G401.6 (cell line): ENCODE measurements around the gene NUBPL.
A peak's percentile ranks its signal among the peaks of the same experiment; 100 is the strongest.
"Not testable (repeated sequence)": the region's sequence is repeated elsewhere in the genome, so short reads cannot be mapped to it uniquely, and the experiment has no call there.

Experiments used
- FAIRE-seq: peaks from 2 replicates; lab custom pipeline; 2012; peaks lifted over from hg19 to GRCh38; lab: Jason Lieb, UNC

NUBPL gene

DNA sequence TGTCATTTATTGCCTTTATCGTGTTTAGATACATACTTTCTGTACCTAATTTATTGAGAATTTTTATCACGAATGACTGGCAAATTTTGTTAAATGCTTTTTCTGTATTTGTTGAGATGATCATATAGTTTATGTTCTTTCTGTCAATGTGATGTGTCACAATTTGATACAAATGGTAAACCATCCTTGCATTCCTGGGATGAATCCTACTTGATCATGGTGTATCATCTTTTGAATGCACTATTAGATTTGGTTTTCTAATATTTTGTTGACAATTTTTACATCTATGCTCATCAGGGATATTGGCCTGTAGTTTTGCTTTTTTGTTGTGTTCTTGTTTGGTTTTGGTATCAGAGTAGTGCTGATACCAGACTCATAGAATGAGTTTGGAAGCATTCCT is 185.1 kb downstream of the NUBPL start:
- no peak for FAIRE-seq

DNA sequence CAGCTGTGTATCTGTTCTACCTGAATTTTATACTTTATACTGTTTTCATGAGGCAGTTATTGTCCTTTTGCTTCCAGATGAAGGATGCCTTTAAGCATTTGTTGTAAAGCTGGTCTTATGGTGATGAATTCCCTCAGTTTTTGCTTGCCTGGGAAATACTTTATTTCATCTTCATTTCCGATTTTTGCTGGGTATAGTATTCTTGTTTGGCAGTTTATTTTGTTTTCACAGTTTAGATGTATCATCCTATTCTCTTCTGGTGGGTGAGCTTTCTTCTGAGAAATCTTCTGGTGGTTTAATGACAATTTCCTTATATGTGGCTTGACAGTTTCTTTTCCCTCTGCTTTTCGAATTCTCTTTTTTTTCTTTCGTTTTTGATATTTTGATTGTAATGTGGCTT is 188.1 kb downstream of the NUBPL start:
- no peak for FAIRE-seq

DNA sequence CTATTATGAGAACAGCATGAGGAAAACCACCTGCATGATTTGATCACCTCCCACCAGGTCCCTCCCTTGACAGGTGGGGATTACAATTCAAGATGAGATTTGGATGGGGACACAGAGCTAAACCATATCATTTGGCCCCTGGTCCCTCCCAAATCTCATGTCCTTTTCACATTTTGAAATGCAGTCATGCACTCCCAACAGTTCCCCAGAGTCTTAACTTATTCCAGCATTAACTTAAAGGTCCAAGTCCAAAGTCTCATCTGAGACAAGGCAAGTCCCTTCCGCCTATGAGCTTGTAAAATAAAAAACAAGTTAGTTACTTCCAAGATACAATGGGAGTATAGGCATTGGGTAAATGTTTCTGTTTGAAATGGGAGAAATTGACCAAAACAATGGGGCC is 189.8 kb downstream of the NUBPL start:
- not testable (repeated sequence) for FAIRE-seq

DNA sequence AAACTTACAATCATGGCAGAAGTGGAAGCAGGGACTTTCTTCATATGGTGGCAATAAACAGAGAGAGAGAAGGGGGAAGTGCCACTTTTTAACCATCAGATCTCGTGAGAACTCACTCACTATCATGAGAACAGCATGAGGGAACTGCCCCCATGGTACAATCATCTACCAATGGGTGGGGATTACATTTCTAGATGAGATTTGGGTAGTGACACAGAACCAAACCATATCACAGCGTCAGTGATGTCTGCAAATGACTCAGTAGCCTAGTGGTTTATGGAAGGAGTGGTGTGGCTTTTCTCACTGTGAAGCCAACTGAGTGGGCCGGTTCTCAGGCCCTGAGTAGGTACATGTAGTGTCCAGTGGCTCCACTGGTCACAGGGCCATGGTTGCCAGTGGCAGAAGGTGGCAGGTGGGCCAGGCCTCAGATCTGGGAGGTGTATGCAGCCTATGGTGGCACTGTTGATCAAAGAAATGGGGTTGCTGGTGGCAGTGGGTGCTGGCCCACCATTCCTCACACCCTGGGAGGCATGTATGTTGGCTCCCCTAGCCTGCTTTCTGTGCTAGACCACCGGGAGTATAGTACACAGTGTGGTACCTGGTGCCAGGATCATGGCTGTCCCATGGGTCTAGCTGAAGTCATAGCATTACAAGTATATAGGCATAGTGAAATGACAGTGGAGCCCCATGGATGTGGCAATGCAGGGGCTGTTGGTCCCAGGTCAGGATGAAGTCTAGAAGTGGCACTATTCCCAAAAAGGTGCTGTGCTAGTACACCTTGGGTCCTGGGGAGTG is 191.9 kb downstream of the NUBPL start:
- FAIRE-seq, result no peak

DNA sequence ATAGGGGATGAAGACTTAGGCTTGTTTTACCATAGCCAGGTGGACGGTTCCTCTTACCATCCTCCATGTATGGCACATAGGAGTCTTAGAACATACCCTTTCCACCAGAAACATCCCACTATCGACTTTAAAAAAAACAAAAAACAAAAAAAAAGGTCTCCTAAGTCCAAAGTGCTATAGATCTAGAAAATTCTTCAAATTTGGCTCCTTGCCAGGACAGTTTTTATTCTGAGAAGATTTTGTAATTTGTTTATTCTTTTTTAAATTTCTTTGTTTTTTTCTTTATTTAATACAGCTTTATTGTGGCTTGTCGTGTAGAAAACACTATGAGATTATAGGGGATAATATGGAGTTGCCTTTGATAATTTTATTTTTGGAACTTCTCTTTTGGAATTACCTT is 197.7 kb downstream of the NUBPL start:
- FAIRE-seq, result no peak

- FAIRE-seq, result no peak
Measured at GRCh38 chr14:31760277-31760676, 199.1 kb downstream of the NUBPL start.

- peak; percentile 11 for FAIRE-seq
Measured at GRCh38 chr14:31761325-31761724, 200.1 kb downstream of the NUBPL start.

DNA sequence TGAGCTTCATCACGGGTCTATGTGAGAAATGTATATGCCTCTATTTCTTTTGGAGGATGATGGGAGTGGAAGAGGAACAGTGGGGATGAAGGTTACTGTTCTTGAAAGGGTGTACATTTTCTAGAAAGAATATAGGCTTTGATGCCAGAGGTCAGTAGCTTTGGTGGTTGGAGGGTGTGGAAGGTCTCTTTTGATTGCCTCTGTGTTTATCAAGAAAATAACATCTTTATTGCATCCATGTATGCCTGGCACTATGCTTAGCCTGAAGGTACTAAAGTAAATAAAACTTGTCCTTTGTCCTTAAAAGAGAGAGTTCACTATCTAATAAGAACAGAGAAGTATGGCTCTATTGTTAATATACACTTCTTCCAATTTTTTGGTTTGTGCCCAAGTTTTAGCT is 201.8 kb downstream of the NUBPL start:
- FAIRE-seq, result no peak

- no peak for FAIRE-seq
Measured at GRCh38 chr14:31766315-31766892, 205.2 kb downstream of the NUBPL start.

GRCh38 chr14:31768355-31768754 is 207.2 kb downstream of the NUBPL start:
- FAIRE-seq, result no peak

DNA sequence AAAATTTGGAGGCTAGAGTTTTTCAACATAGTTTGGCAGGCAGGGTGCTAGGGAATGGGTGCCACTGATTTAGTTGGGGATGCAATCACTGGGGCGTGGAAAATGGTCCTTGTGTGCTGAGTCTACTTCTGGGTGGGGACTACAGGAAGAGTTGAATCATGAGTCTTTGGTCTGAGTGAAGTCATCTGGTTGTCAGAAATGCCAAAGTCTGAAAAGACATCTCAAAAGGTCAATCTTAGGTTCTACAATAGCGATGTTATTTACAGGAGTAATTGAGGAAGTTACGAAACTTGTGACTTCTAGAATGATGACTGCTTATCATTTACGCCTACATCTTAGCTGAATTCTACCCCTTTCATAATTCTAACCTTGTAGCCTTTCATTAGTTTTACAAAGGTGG is 209.1 kb downstream of the NUBPL start:
- no peak for FAIRE-seq

- FAIRE-seq, result no peak
Measured at GRCh38 chr14:31774567-31774966, 213.4 kb downstream of the NUBPL start.

DNA sequence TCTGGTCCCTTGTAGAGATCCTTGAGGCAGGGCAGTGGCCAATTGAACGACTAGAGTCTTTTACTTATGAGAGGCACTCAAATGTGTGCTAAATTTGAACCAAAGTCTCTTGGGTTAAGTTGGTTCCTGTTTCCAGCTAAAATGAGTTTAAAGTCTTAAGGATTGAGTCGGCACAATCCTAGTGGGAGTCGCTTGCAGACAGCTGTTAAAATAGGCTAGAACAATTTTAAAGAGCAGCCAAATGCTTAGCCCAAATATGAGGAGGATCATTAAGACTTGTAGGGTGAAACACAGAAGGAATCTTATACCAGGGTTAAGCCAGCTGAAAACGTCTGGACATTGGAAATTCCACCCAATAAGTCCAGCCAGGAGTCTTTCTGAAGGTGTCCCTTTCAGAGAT is 216.1 kb downstream of the NUBPL start:
- FAIRE-seq, result no peak

DNA sequence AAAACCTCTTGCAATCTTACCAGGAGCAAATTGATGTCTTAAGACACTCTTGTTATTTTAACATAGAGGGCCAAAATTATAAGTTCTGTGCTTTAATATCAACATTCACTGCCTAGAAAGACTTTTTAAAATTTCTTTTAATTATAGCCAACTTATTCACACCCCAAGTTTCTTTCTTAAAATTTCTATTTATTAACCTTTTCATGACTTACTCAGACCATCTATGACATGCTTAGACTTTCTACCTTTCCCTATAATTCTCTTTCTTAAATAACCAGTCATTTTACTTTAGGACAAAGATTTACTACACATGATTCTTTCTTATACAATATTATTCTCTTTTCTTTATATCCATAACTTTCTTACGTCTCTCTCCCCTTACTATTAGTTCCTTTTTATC is 220.4 kb downstream of the NUBPL start:
- FAIRE-seq, result peak; percentile 6

- FAIRE-seq, result no peak
Measured at GRCh38 chr14:31785574-31785973, 224.4 kb downstream of the NUBPL start.

GRCh38 chr14:31787377-31787776 is 226.2 kb downstream of the NUBPL start:
- FAIRE-seq, result no peak

- no peak for FAIRE-seq
Measured at GRCh38 chr14:31788340-31788739, 227.1 kb downstream of the NUBPL start.

- no peak for FAIRE-seq
Measured at GRCh38 chr14:31792726-31793125, 231.5 kb downstream of the NUBPL start.

DNA sequence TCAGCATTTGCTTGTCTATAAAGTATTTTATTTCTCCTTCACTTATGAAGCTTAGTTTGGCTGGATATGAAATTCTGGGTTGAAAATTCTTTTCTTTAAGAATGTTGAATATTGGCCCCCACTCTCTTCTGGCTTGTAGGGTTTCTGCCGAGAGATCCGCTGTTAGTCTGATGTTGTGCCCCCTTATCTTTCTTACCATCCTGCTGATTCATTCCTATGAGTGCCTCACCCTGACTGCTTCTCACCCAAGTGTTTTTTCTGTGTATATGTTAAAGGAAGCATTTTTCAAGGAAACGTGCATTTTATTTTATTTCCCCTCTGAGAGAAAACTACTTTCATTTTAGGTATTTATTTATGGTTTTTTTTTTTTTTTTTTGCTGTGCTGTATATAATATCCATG is 236.7 kb downstream of the NUBPL start:
- not testable (repeated sequence) for FAIRE-seq

DNA sequence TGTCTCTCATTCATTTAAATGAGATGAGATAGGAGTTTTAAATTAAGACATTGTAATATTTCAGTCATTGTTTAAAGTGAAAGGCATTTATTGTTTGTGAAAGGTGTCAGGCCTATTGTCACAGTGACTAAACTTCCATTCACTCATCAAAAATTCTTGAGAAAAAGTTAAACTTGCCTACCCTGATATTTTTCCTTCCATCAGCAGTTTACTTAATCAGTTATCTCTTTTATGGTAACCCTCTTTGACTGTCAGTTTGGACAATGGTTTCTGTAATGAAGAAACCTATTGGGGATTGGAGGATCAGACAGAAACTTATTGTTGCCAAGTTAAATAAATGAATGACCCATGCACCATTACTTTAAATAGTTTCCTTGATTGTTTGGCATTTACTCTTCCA is 241.6 kb downstream of the NUBPL start:
- FAIRE-seq, result no peak

DNA sequence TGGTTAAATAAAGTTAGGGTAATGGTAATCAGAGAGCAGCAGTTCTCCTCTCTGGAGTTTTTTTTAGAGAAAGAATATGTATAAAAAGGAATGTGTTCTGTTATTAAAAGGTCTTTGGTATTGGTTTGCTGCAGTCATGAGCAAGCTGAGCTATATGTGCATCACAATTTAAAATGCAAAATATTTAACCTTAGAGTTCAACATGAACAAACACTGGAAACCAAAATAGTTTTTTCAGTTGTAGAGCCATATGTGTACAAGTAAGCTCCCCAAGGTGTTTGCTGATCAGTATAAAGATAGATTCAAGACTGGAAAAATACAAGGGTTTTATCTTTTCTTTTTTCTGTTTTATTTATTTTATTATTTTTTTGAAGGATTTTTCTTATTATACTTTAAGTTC is 245.0 kb downstream of the NUBPL start:
- FAIRE-seq, result no peak

DNA sequence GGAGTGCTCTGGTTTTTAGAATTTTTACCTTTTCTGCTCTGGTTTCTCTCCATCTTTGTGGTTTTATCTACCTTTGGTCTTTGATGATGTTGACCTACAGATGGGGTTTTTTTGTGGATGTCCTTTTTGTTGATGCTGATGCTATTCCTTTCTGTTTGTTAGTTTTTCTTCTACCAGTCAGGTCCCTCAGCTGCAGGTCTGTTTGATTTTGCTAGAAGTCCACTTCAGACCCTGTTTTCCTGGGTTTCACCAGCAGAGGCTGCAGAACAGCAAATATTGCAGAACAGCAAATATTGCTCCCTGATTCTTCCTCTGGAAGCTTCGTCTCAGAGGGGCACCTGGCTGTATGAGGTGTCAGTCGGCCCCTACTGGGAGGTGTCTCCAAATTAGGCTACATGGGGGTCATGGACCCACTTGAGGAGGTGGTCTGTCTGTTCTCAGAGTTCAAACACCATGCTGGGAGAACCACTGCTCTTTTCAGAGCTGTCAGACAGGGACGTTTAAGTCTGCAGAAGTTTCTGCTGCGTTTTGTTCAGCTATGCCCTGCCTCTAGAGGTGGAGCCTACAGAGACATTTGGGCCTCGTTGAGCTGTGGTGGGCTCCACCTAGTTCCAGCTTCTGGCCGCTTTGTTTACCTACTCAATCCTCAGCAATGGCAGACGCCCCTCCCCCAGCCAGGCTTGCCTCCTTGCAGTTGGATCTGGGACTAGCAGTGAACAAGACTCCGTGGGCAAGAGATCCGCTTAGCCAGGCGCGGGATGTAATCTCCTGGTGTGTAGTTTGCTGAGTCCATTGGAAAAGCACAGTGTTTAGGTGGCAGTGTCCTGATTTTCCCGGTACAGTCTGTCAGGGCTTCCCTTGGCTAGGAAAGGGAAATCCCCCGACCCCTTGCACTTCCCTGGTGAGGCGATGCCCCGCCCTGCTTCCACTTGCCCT is 250.8 kb downstream of the NUBPL start:
- FAIRE-seq, result not testable (repeated sequence)
